Kidney tubule cell (primary cell): Measurements from ENCODE around the gene DOK4.

Experiments used
- DNase-seq: peaks from one replicate; pipeline ENCODE4 v3.0.0-alpha.2; 2018; ENCODE audit warnings: low spot score

Gene DOK4

GRCh38 chr16:57476546-57477410, 9.5 kb downstream of the DOK4 start:
- DNase-seq: no peak

- DNase-seq: peak; percentile 38
Measured at GRCh38 chr16:57475711-57476339, 10.5 kb downstream of the DOK4 start.

- DNase-seq: no peak
Measured at GRCh38 chr16:57474671-57475661, 11.3 kb downstream of the DOK4 start.

GRCh38 chr16:57473906-57474305, 12.4 kb downstream of the DOK4 start:
- DNase-seq: no peak

- no peak for DNase-seq
Measured at GRCh38 chr16:57473176-57473840, 13.0 kb downstream of the DOK4 start.

GRCh38 chr16:57472665-57473060, 13.6 kb downstream of the DOK4 start:
- no peak for DNase-seq

- peak; percentile 60 for DNase-seq
Measured at GRCh38 chr16:57471852-57472664, 14.2 kb downstream of the DOK4 start.

- peak; percentile 24 for DNase-seq
Measured at GRCh38 chr16:57471209-57471608, 15.1 kb downstream of the DOK4 start.

GRCh38 chr16:57470711-57471110, 15.6 kb downstream of the DOK4 start:
- DNase-seq: no peak

- no peak for DNase-seq
Measured at GRCh38 chr16:57469917-57470470, 16.3 kb downstream of the DOK4 start.

- DNase-seq: no peak
Measured at GRCh38 chr16:57469046-57469445, 17.2 kb downstream of the DOK4 start.

- DNase-seq: peak; percentile 62
Measured at GRCh38 chr16:57468346-57468745, 17.9 kb downstream of the DOK4 start.

- no peak for DNase-seq
Measured at GRCh38 chr16:57464523-57464922, 21.8 kb downstream of the DOK4 start.

- no peak for DNase-seq
Measured at GRCh38 chr16:57462978-57463362, 23.3 kb downstream of the DOK4 start.

GRCh38 chr16:57462209-57462977, 23.9 kb downstream of the DOK4 start, which contains the start of gene POLR2C:
Gene POLR2C (plus strand): TSS chr16:57462679. CDS start chr16:57462725, 46 bp downstream.
- peak; percentile 87 for DNase-seq

GRCh38 chr16:57452021-57452420, 34.3 kb downstream of the DOK4 start:
- no peak for DNase-seq

- DNase-seq: peak; percentile 95
Measured at GRCh38 chr16:57447186-57447962, 38.9 kb downstream of the DOK4 start, which contains the start of the genes CIAPIN1 and COQ9. Gene CIAPIN1 (minus strand): TSS chr16:57447385. CDS start chr16:57440928, 6,457 bp downstream. Gene COQ9 (plus strand): TSS chr16:57447479. CDS start chr16:57447506, 27 bp downstream.

GRCh38 chr16:57446531-57447185, 39.6 kb downstream of the DOK4 start:
- peak; percentile 40 for DNase-seq
